NCI-H1048 (cell line): ENCODE data around the gene SRGAP2B.
"Not testable (repeated sequence)": the region's sequence is repeated elsewhere in the genome, so short reads cannot be mapped to it uniquely, and the experiment has no call there.

Source experiments
- DNase-seq: peaks from one replicate; lab custom pipeline; 2025; lab: John Stamatoyannopoulos, UW

Gene SRGAP2B

DNA sequence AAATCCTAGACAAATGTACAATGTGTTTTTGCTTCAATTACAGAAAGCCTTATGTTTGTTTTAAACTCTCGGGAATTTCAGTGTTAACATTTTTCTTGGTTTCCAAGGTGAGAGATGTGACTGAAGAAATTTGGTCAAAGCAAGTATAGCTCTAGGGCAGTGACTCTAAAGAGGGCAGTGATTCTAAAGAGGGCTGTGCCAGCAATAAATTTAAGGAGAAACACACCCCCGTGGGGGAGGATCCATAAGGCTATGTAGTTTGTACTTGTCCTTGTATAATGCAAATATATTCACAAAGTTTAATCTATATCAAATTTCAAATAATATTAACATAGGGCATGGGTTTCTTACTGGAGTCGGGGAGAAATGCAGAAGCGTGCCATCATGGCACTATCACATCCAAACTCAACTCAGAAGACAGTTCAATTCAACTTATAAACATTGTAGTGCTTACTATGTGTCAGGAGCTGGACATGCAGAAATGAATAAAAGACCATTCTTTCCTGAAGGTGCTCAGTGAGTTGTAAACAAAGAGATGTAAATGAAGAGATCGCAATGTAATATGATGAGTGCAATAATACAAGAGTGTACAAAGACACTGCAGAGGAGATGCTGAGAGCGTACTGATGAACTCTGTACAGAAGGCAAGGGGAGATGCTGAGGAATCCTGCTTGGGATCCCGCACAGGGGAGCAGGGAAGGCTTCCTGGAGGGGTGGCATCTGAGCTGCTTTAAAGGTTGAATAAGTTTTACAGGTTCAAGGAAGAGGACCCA, 12.5 kb downstream of the SRGAP2B start:
- not testable (repeated sequence) for DNase-seq

DNA sequence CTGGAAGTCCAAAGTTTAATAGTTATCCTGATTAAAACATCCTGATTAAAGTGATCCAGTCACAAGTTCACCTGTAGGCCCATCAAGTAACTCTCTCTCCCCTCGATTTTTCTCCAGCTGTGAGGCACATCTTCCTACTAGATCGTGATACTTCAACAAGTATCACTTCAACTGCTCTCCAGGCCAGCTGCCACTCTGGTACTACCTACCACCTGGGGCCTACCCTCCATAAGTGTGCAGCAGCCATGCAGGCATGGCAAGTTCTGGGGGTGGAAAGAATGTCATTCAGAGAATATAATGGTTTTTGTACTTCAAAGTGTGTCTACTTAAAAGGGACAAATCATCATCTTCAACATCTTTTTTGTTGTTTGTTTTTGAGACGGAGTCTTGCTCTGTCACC, 14.9 kb downstream of the SRGAP2B start:
- not testable (repeated sequence) for DNase-seq

DNA sequence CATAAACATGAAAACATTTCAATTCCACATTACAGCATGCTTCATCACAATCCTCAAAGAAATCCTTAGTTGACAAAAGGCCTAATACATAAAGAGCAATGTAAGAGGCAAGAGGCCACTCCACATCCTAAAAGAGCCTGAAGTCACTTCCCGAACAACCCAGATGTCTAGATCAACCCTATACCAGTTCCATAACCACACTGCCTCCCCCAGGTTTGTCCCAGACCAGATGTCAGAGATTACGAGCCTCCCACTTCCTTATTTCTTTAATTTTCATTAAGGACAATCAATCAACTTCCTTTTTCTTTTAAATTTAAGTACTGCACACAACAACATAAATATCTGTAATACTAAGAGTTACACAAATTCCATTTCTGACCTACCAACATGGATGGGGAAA, 15.4 kb downstream of the SRGAP2B start:
- DNase-seq: not testable (repeated sequence)

DNA sequence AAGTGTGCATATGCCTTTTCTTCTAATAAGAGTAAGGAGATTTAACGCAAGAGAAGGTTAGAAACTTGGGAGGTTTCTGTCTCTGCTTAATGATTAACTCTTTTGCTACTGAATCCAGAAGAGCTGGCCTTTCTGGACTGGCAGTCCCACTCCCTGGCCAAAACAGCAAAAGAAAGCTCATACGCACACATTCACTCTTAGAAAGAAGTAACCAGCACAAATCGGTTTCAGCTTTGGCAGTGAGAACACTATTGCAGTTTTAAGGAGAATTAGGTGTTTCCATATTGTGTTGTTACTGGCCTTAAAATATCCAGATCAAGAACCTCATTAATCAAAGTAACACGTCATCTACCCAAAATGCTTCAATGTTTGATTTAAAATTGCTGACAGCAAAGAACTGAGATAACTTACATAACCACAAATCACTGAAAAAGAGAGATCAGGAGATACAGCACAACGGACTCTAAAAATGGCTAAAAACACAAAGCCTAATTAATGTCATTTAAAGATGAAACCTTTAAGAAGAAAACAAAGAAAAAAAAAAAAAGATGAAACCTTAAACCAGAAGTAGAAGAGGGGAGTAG, 16.2 kb downstream of the SRGAP2B start:
- not testable (repeated sequence) for DNase-seq

DNA sequence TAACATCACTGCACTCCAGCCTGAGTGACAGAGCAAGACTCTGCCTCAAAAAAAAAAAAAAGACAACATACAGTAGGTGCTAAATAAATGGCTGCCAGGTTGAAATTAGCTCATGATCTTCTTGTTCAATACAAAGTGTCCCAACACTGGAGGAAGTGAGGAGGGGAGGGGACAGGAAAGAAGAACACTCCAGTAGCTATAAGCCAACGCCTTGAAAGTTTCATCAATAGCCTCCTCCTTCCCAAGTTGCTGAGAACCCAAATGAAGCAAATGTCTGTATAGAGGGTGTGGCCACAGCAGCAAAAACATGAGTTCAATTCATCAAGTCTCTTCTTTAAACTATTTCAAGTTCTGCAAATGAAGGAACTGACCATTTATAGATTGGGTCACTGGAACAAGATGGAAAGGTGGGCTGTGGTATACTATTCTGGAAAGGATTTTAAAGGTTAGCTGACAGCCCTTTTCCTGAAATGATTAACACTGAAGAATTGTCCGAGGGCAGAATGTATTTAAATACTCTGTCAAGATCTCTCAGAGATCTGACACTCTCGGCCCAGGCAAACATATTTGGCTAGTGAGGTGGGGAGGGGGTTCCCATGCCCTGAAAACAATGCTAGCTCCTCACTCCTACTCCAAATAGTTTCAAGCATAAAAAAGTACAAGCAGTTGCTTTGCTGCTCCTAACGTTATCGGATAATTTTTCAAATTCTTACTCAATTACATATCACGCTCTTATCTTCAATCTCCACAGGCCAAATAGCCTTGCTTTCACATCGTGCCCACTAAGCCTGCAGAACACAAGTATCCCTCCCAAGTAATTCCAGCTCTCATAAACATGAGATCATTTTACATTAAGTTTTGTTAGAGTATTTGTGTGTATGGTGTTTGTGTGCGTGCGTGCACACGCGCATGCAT, 17.0 kb downstream of the SRGAP2B start:
- not testable (repeated sequence) for DNase-seq

DNA sequence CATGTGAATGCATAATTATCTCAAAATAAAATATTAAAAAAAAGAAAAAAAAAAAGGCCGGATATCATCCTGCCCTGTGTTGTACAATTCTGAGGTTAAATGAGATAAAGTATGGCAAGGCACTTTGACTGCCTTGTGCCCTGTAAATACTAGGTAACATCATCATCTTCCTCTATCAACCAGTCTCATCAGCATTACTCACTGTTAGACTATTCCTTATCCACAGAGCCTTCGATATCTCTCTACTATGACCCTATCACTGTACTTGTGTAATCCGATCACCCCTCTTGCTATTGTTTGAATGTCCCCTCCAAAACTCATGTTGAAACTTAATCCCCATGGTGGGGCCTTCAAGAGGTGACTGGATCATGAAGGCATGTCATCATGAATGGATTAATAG, 18.3 kb downstream of the SRGAP2B start:
- DNase-seq: not testable (repeated sequence)

DNA sequence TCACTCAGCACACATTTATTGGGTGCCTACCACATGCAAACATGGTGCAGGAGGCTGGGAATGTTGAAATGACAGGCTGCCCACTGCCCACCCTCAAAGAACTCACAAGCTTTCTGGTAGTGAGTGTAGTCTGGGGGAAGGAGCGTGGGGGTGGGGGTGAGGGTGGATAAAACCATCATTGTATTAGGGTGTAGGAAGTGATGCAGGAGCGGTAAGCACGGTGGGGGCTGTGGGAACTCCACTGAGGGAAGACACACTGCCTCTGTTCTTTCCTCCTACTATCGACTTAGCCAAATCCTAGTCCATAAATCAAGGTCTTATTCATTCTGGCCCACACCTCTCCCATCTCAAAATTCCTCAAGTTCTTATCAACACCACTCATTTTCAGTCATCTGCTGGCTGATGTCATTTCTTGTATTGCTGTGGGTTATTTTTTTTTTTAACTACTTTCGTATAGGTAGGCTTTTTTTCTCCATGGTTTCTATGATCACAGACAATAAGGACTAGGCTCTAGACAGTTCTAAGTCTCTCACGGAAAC, 21.0 kb downstream of the SRGAP2B start:
- not testable (repeated sequence) for DNase-seq

DNA sequence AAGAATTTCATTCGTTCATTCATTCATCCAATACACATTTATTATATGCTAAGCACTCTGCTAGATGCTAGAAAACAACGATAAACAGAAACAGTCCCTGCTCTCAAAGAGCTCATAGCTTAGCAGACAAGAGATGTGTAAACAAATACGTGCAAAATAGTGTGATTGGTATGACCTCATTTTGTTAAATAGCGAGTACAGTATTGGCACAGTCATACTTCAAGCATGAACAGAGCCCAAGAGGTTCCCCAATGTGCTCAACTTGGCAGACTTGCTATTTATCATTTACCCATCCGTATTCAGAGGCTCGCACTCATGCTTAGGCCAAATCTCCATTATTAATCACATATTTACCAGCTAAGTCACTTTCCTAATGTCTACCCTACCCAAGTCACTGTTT, 23.6 kb downstream of the SRGAP2B start:
- DNase-seq: not testable (repeated sequence)

DNA sequence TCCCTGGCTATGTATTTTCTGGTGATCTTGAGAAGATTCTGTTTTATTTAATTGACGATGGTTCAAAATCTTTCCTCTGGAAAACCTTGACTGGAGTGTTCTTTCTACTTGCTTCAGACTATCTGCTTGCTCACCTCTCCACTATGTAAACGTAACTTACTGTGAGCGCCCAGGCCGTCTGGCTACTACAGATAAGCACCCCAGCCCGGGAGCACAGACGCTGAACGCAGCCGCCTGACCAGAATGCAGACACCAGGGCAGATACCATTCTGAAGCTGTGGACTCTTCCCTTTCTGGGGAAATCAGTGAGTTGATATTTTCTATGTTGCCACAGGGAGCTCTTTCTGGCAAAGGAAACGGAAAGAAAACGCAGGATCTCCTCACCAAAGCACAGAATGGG, 28.6 kb downstream of the SRGAP2B start:
- DNase-seq: not testable (repeated sequence)

DNA sequence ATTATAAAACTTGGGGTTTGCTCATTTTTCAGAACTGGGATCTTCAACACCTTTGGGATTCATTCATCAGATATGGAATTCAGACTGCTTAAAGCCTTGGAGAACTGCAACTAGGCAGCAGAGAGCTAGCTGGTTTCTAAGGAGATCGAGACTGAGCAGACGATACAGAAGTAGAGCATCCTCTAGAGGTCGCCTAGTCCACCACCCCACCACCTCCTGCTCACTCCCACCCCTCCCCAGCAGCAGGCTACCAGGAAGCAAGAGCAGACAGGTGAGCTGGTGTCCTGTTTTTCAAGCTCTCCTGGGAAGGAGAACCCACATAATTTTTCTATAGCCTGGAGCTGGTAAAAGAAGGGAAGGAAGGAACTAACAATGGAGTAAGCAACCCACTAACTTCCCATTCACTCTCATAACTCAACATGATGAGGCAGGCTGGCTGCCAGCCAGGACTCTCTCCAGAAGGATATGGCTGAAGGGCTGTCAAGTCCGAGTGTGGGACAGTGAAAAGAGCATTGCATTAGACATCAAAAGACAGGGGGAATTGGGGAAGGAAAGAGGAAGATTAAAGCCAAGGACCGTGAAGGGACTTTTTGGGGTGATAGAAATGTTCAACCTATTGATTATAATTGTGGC, 29.8 kb downstream of the SRGAP2B start:
- not testable (repeated sequence) for DNase-seq

DNA sequence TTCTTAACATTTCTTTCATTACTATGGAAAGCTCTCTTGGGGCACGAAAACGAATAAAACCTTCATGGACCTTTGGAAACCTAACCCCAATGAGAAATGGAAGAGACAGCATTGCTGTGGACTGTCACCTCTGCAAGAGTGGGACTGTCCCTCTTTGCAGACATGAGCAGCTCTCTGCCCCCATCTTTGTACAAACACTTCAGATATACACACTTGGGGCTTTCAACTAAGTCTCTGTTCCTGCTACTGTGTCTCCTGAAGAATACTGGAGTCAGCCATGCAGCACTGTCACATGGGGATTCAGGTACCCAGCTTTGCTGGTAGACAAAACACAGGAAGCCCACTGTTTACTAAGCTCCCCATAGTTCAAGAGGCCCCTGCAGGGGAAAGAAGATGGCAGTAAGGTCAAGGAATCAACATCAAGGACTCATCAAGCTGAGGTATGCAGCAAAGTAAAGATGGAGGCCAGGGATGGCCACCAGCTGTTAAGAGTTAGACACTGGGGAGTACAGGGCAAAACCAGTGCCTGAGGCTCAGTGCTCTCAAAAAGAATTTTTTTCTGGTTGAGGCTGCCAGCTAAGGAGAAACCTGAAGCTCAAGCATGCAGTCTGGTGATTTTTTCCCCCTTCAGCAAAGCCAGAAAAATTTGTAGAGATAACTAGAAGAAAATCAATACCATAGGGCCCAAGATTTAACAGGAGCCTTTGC, 31.0 kb downstream of the SRGAP2B start:
- DNase-seq: not testable (repeated sequence)

DNA sequence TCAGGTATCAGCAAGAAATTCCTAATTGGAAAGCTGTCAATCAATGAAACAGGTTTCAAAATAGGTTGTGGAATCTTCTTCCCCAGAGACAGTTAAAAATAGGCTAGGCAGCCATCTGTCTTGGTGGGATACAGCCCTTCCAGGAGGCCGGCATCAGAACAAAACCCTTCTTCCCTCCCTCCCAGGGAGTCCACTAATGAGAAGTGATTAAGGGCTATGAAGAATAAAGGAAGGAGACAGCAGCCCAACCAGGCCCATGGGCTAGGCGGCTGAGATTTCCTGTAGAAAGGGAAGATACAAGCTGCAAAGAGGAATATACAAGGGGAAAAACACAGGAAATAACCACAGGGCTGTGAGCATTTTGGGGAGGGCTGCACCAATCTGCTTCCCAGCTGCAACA, 31.8 kb downstream of the SRGAP2B start:
- DNase-seq: not testable (repeated sequence)

DNA sequence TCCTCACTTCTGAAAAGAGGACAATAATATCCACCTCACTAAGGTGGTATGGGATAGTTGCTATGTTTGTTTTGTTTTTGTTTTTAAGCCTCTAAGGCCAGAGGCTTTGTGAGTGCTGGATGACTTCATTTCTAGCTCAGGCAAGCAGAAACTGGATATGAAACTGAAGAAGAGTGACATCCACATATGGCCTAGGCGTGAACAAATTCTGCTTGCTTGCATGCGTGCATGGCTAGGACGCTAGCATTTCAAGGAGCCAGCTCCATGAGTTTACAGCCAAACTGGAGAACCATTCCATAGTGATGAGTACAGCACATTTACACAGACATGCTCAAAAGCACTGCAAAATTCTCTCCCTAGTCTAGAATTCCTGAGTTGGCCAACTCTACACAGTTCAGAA, 36.9 kb downstream of the SRGAP2B start:
- DNase-seq: not testable (repeated sequence)

DNA sequence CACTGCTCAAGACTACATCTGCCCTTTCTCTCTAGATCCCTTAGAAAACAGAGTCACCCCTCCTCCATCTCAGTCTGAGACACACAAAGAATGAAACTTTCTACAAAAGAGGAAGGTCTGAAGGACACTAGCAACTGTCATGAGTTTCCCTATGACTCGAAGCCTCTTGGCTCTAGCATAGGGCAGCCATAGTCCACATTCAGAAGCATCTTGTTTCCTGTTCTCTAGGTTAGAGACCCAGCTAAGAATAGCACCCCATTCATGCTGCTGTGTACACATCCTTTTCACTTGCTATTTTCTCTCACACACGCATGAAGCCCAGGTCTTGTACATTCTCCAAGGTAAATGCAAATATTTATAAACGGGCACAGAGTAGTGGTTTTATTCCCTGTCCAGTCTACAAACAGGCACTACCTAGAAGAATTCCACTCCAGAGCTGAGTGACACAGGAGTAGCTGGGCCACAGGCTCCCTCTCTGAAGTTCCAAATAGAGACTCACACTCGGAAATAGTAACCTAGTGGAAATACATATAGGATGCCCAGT, 39.8 kb downstream of the SRGAP2B start:
- not testable (repeated sequence) for DNase-seq

DNA sequence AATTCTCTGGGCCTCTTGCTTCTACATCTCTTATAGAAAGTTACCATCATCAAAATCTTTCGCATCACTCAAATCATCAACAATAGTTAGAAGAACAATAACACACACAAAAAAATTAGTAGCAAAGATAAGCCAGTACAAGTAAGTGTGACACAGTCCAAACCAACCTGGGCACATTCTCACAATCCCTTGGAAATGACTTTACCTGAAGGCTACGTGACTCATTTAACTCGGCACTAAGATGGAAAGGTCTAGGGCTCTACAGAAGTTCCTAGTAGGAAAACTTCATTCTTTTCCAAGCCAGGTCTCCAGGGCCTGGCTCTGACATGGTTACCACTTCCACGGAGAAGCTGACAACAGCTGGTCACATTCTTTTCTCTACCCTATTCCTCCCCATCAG, 41.7 kb downstream of the SRGAP2B start:
- DNase-seq: not testable (repeated sequence)

DNA sequence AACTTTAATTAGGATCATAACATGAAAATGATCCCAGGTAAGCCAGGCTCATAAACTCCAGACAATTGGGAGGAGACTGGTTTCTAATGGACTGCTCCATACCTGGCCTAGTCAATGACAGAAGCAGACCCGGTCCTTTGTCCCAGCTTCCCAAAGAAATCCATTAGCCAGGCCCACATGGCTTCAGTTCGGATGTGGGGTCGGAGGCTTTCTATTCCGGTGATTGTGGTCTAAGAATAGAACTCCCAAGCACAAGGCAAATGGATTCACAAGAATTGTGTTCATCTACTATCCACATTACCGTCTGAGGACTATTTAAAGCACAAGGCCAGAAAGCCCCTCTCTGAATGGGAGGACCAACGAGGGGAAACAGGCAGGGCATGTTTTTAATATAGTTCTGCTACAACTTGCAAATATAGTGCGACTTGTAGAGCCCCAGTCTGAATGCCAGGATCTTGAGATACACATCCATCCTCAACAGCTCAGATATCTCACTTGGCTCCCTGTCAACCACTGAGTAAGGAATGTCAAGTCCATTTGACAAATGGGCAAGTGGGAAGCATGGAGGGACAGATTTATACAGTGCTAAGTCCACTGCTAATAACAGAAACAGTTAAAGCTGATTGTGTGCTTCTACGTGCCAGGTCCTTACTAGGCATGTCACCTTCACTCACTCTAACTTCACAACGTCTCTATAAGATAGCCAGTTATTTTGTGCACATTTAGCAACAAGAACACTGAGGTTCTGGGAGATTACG, 42.9 kb downstream of the SRGAP2B start:
- DNase-seq: not testable (repeated sequence)

DNA sequence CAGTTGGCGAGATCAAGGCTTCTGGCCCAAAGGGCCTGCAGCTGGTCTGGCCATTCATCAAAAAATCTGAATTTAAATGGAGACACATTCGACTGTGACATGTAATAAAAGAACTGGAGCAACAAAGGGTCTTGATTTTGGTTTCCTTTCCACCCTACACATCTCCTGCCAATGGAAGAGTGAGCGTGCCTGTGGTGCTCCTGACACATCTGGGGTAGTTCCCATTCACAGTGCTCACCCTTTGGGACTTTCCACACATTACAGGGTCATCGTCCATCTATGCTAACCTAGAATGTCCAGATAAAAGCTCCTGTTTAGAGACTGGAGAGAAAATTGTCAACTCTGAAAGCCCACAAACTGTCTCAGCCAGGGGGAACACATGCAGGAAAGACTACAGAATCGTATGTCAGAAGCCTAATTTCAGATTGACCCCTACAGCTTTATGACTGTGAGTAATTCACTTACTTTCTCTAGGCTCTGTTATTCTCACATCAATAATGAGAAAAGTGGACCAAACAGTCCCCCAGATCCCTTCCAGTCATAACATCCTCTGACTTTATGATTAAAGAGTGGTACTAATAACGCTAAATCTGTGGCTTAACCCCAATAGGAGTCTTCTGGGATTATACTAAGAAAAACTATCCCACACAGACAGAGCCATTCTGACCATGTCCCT, 46.8 kb downstream of the SRGAP2B start:
- not testable (repeated sequence) for DNase-seq

DNA sequence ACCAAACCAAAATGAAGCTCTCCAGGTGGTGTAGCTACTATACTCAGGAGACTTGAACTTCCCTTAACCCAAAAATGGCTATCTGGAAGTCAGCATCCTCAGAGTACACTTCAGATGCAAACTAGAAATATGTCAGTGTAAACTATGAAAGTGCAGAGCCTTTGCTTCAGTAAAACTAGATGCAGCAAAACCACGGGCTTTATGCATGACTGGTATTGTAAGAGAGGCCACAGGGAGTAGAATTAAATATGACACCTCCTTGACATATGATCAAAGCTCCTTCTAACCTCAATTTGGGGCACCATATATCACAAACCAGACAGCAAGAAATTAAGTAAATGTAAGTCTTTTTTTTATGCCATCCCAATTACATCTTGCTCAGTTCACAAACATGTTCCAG, 47.6 kb downstream of the SRGAP2B start:
- not testable (repeated sequence) for DNase-seq

DNA sequence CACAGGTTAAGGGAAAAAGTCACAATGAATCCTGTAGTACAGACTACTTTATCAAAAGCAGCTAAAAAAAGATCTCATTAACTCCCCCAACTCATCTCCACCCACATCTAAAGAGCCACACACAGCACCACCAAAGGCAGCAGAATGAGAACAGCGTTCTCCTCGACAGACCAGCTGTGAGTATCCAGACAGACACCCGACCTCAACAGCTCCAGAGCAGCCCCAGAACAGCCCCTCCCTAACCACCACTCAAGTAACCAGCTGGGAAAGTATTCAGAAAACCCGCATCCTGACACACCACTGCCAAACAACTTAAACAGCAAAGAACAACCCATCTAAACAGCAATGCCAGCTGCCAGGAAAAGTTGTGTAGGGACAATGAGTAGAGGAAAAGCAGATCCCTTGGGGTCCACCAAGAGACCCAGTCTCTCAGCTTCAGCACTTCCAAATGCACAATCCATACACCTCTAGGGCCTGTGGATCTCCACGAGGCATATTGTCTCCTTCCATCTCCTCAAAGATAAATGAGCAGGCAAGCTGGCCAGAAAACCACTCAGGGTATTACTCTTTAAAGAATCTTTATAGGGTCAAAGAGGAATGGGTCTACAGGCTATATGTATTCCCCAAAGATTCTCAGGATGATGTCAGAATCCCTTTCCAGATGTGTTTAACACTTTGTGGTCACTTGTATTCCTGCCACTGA, 49.4 kb downstream of the SRGAP2B start:
- not testable (repeated sequence) for DNase-seq
